H1 (cell line): Measurements from ENCODE around the gene LRRC37A3.

Experiments
- BRCA1 ChIP-seq: IDR thresholded peaks from 2 replicates; pipeline ENCODE4 v1.6.1; 2012; ENCODE audit warnings: low read depth, low read length, improper control_type of control experiment
- CHD2 ChIP-seq: IDR thresholded peaks from 2 replicates; pipeline ENCODE4 v1.6.1; 2012; ENCODE audit warnings: low read length, improper control_type of control experiment
- CTCF ChIP-seq, 3 experiments: IDR thresholded peaks; 1 replicate in 2 of 3; 2 replicates in 1 of 3; pipeline versions ENCODE4 v1.5.1 to v1.6.1; 2011; ENCODE audit warnings: low read length in 3 of 3, mild to moderate bottlenecking in 3 of 3, inconsistent platforms in 2 of 3, low read depth in 1 of 3, moderate library complexity in 1 of 3; ENCODE audit not compliant: insufficient read depth in 1 of 3; ENCODE audit errors: control extremely low read depth in 1 of 3
- EP300 ChIP-seq, 2 experiments: IDR thresholded peaks; 1 replicate in 1 of 2; 2 replicates in 1 of 2; pipeline ENCODE4 v1.6.1; 2011 to 2012; ENCODE audit warnings: low read depth in 2 of 2, low read length in 2 of 2, mild to moderate bottlenecking in 2 of 2, borderline replicate concordance in 1 of 2, inconsistent platforms in 1 of 2, moderate library complexity in 1 of 2
- EZH2 ChIP-seq: fragments of 200-600 bp; sonication (generic); IDR thresholded peaks from 2 replicates; pipeline ENCODE4 v1.7.1; 2012; ENCODE audit warnings: low read depth, mild to moderate bottlenecking, moderate library complexity, low read length, inconsistent platforms; ENCODE audit not compliant: severe bottlenecking
- JUN ChIP-seq: IDR thresholded peaks from 2 replicates; pipeline ENCODE4 v1.6.1; 2011; ENCODE audit warnings: low read depth, mild to moderate bottlenecking, improper control_type of control experiment, low read length
- MAFK ChIP-seq: IDR thresholded peaks from 2 replicates; pipeline ENCODE4 v1.6.1; 2012; ENCODE audit warnings: low read depth, mild to moderate bottlenecking, improper control_type of control experiment, low read length
- POLR2A ChIP-seq, 2 experiments: IDR thresholded peaks; 1 replicate in 1 of 2; 2 replicates in 1 of 2; pipeline ENCODE4 v1.6.1; 2011; ENCODE audit warnings: low read depth in 2 of 2, low read length in 2 of 2, mild to moderate bottlenecking in 2 of 2; ENCODE audit errors: control extremely low read depth in 1 of 2
- RFX5 ChIP-seq: IDR thresholded peaks from 2 replicates; pipeline ENCODE4 v1.6.1; 2011; ENCODE audit warnings: low read depth, low read length, improper control_type of control experiment, borderline replicate concordance
- SIN3A ChIP-seq, 2 experiments: IDR thresholded peaks in 1 of 2; conservative IDR thresholded peaks in 1 of 2; 2 replicates each; pipeline ENCODE4 v1.6.1; 2011 to 2012; ENCODE audit warnings: low read length in 2 of 2, improper control_type of control experiment in 1 of 2, low read depth in 1 of 2, mild to moderate bottlenecking in 1 of 2
- SP4 ChIP-seq: IDR thresholded peaks from 2 replicates; pipeline ENCODE4 v1.6.1; 2012; ENCODE audit warnings: low read length, inconsistent platforms

- no peak for TF ChIP-seq EZH2
- no peak for TF ChIP-seq EP300 (IDR thresholded peaks at IDR 0.05; ENCODE audit: borderline replicate concordance in 1 of 2, low read depth in 2 of 2, low read length in 2 of 2)
- TF ChIP-seq CTCF (IDR thresholded peaks at IDR 0.05; ENCODE audit: control extremely low read depth in 1 of 3, insufficient read depth in 1 of 3, low read depth in 1 of 3, low read length in 3 of 3) = no peak
- TF ChIP-seq BRCA1 = no peak
- TF ChIP-seq POLR2A (IDR thresholded peaks at IDR 0.05; ENCODE audit: control extremely low read depth in 1 of 2, low read depth in 2 of 2, low read length in 2 of 2) = no peak
- no peak for TF ChIP-seq RFX5
- TF ChIP-seq CHD2 = no peak
- no peak for TF ChIP-seq MAFK
- no peak for TF ChIP-seq SIN3A (conservative IDR thresholded peaks at IDR 0.05 in 1 of 2, IDR thresholded peaks at IDR 0.05 in 1 of 2; ENCODE audit: low read depth in 1 of 2, low read length in 2 of 2)
- no peak for TF ChIP-seq SP4
- TF ChIP-seq JUN = no peak
These were observed 22.5 kb upstream of the LRRC37A3 start for GRCh38 chr17:64941761-64942160.
